Right kidney (tissue), 9 donors: ENCODE measurements around the gene PPME1.
"Not testable (repeated sequence)": the region's sequence is repeated elsewhere in the genome, so short reads cannot be mapped to it uniquely, and the experiment has no call there.

Source experiments
- DNase-seq: peaks from one replicate; pipeline ENCODE4 v3.0.0-alpha.2; 2016
- long read RNA-seq, 8 donors: transcript quantifications; one replicate each; lab custom pipeline, GENCODE V29; 2026

Gene PPME1
- long read RNA-seq, donor 1, transcript PPME1-201 (14 exons, 2,677 nt) = major isoform, 10 of 10 reads
- long read RNA-seq, donor 1, partial matches to known transcripts = 0 of 10 reads
- long read RNA-seq, donor 1, other reads (novel, unspliced or antisense) = 0 of 10 reads
- long read RNA-seq, donor 2, partial matches to known transcripts = 0 of 2 reads
- long read RNA-seq, donor 2, other reads (novel, unspliced or antisense) = 0 of 2 reads
- long read RNA-seq, donor 3, transcript PPME1-201 (14 exons, 2,677 nt) = major isoform, 6 of 6 reads
- long read RNA-seq, donor 3, partial matches to known transcripts = 0 of 6 reads
- long read RNA-seq, donor 3, other reads (novel, unspliced or antisense) = 0 of 6 reads
- long read RNA-seq, donor 4, partial matches to known transcripts = 0 of 5 reads
- long read RNA-seq, donor 4, other reads (novel, unspliced or antisense) = 0 of 5 reads
- long read RNA-seq, donor 5, partial matches to known transcripts = 0 of 3 reads
- long read RNA-seq, donor 5, other reads (novel, unspliced or antisense) = 0 of 3 reads
- long read RNA-seq, donor 6, transcript PPME1-201 (14 exons, 2,677 nt) = major isoform, 5 of 5 reads
- long read RNA-seq, donor 6, partial matches to known transcripts = 0 of 5 reads
- long read RNA-seq, donor 6, other reads (novel, unspliced or antisense) = 0 of 5 reads
- long read RNA-seq, donor 7, full-length matches to known transcripts = 11 of 11 reads
- long read RNA-seq, donor 7, partial matches to known transcripts = 0 of 11 reads
- long read RNA-seq, donor 7, other reads (novel, unspliced or antisense) = 0 of 11 reads
- long read RNA-seq, donor 8, transcript PPME1-201 (14 exons, 2,677 nt) = major isoform, 5 of 6 reads
- long read RNA-seq, donor 8, partial matches to known transcripts = 0 of 6 reads
- long read RNA-seq, donor 8, other reads (novel, unspliced or antisense) = 0 of 6 reads

GRCh38 chr11:74170694-74171629, at the start of gene PPME1, which contains the start of gene C2CD3:
Gene PPME1 (plus strand): TSS chr11:74171289. CDS start chr11:74171422, 133 bp downstream.
Gene C2CD3 (minus strand): TSS chr11:74171002. CDS start chr11:74170792, 210 bp downstream.
- peak; percentile 85 for DNase-seq

- no peak for DNase-seq
These were observed 49.3 kb upstream of the PPME1 start for GRCh38 chr11:74121804-74122203.

- no peak for DNase-seq
These were observed 48.1 kb upstream of the PPME1 start for GRCh38 chr11:74123008-74123448.

- not testable (repeated sequence) for DNase-seq
These were observed 42.0 kb upstream of the PPME1 start for GRCh38 chr11:74129121-74129520.

GRCh38 chr11:74132833-74133232, 38.3 kb upstream of the PPME1 start:
- no peak for DNase-seq

GRCh38 chr11:74133436-74133835, 37.7 kb upstream of the PPME1 start:
- DNase-seq = no peak

- no peak for DNase-seq
These were observed 36.4 kb upstream of the PPME1 start for GRCh38 chr11:74134661-74135060.

- DNase-seq = no peak
These were observed 35.8 kb upstream of the PPME1 start for GRCh38 chr11:74135127-74135840.

- no peak for DNase-seq
These were observed 33.1 kb upstream of the PPME1 start for GRCh38 chr11:74138021-74138420.

GRCh38 chr11:74138572-74138971, 32.5 kb upstream of the PPME1 start:
- DNase-seq = no peak

GRCh38 chr11:74139151-74139918, 31.8 kb upstream of the PPME1 start:
- DNase-seq = no peak

- DNase-seq = not testable (repeated sequence)
These were observed 31.1 kb upstream of the PPME1 start for GRCh38 chr11:74139919-74140431.

- no peak for DNase-seq
These were observed 29.8 kb upstream of the PPME1 start for GRCh38 chr11:74141241-74141695.

- no peak for DNase-seq
These were observed 29.2 kb upstream of the PPME1 start for GRCh38 chr11:74141908-74142307.

GRCh38 chr11:74142624-74143023, 28.5 kb upstream of the PPME1 start:
- DNase-seq = no peak

- DNase-seq = no peak
These were observed 26.5 kb upstream of the PPME1 start for GRCh38 chr11:74144592-74144991.

GRCh38 chr11:74147199-74147929, 23.7 kb upstream of the PPME1 start:
- DNase-seq = no peak

- no peak for DNase-seq
These were observed 17.9 kb upstream of the PPME1 start for GRCh38 chr11:74153224-74153623.

GRCh38 chr11:74154620-74155281, 16.3 kb upstream of the PPME1 start:
- no peak for DNase-seq
